ENCODE data around the gene FMN1.

Gene FMN1

GRCh38 chr15:32993285-32993684, 201.2 kb downstream of the FMN1 start:
- Histone ChIP-seq H3K27me3 (ENCODE audit: control insufficient read depth in 1 of 2, insufficient read depth in 2 of 2, low read length in 2 of 2) (no peaks in the 10 kb centered on the region), H3K4me3 (ENCODE audit: low read depth in 1 of 2, low read length in 2 of 2) (no peak overlapping the region), H3K27ac (ENCODE audit: low read depth, low read length) (no peak overlapping the region), H3K36me3 (ENCODE audit: control insufficient read depth in 1 of 2, insufficient read depth in 2 of 2, low read length in 2 of 2) (peaks cover 0 to 3% of the 10 kb centered on the region in 2 donors), H3K9ac (ENCODE audit: low read depth in 1 of 2, low read length in 2 of 2) (no peak overlapping the region), H3K9me3 (ENCODE audit: control insufficient read depth in 1 of 2, low read length in 2 of 2) (peaks cover 0 to 4% of the 10 kb centered on the region in 2 donors), H3K4me1 (ENCODE audit: control insufficient read depth in 1 of 2, insufficient read depth in 2 of 2, low read length in 2 of 2) (no peaks in the 10 kb centered on the region)

DNA sequence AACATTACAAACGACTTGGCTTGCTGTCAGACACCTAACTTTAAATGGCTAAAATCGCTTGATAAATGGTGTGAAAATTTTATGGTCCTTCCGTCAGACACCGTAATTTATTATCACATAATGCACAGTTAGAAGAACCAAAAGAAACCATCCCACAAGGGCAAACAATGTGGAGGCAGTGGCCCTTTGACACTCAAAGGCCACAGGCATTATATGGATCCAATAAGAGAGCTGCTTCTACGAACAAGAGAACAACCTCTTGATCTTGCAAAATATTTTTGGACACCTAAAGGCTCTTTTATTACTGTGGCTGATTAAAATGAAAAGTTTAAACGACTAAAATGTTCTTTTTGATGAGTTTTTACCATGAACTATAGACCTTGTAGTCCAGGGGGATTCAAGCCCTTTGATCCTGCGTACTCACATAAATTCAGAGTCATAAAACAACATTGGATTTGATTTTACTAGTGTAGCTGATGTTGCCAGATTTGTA, 202.8 kb downstream of the FMN1 start:
- peaks cover 0 to 4% of the 10 kb centered on the region in 2 donors for H3K9me3 ChIP-seq (ENCODE audit: control insufficient read depth in 1 of 2, low read length in 2 of 2)
- no peak overlapping the region for H3K4me3 ChIP-seq (ENCODE audit: low read depth in 1 of 2, low read length in 2 of 2)
- H3K27me3 ChIP-seq (ENCODE audit: control insufficient read depth in 1 of 2, insufficient read depth in 2 of 2, low read length in 2 of 2) = no peaks in the 10 kb centered on the region
- no peak overlapping the region for H3K27ac ChIP-seq (ENCODE audit: low read depth, low read length)
- H3K4me1 ChIP-seq (ENCODE audit: control insufficient read depth in 1 of 2, insufficient read depth in 2 of 2, low read length in 2 of 2) = no peaks in the 10 kb centered on the region
- no peak overlapping the region for H3K9ac ChIP-seq (ENCODE audit: low read depth in 1 of 2, low read length in 2 of 2)
- peaks cover 0 to 3% of the 10 kb centered on the region in 2 donors for H3K36me3 ChIP-seq (ENCODE audit: control insufficient read depth in 1 of 2, insufficient read depth in 2 of 2, low read length in 2 of 2)

DNA sequence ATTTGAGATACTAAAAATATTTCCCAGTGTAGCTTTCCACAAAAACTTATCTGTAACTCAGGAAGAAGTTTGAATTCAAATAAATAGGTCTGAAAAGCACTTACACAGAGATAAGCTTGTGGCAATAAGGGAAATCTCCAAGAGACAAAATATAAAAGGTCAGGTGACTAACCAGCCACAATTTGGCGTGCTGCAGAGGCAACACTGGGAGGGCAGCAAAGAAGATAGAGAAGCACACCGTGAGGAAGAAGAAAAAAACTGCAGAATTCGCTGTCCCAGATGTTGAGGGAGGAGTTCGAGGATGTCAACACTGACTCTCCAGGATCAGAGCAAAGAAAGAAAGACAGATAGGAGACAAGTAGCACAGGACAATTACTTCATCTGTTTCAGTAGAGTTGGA, 204.4 kb downstream of the FMN1 start:
- H3K27ac ChIP-seq (ENCODE audit: low read depth, low read length) = no peak overlapping the region
- peaks cover 0 to 3% of the 10 kb centered on the region in 2 donors for H3K36me3 ChIP-seq (ENCODE audit: control insufficient read depth in 1 of 2, insufficient read depth in 2 of 2, low read length in 2 of 2)
- H3K4me3 ChIP-seq (ENCODE audit: low read depth in 1 of 2, low read length in 2 of 2) = no peak overlapping the region
- no peaks in the 10 kb centered on the region for H3K4me1 ChIP-seq (ENCODE audit: control insufficient read depth in 1 of 2, insufficient read depth in 2 of 2, low read length in 2 of 2)
- peaks cover 0 to 4% of the 10 kb centered on the region in 2 donors for H3K9me3 ChIP-seq (ENCODE audit: control insufficient read depth in 1 of 2, low read length in 2 of 2)
- H3K9ac ChIP-seq (ENCODE audit: low read depth in 1 of 2, low read length in 2 of 2) = no peak overlapping the region
- H3K27me3 ChIP-seq (ENCODE audit: control insufficient read depth in 1 of 2, insufficient read depth in 2 of 2, low read length in 2 of 2) = peaks cover 0 to under 1% of the 10 kb centered on the region in 2 donors

DNA sequence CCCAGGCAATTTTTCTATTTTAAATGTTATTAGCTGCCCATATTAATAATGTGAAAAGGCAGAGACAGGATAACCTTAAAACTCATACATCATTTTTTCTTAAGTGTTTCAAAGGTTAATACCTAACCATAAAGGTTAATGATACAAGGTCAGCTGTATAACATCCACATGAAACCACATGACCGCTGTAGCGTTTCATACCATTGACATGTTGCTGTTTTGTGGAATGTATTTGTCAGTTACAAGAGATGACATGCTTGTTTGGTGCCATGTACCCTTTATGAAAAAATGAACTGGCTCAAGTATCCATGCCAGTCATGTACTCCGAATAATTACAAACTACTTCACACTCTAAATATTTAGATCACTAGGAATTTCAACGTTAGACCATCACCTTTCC, 207.4 kb downstream of the FMN1 start:
- H3K27me3 ChIP-seq (ENCODE audit: control insufficient read depth in 1 of 2, insufficient read depth in 2 of 2, low read length in 2 of 2) = peaks cover 0 to 5% of the 10 kb centered on the region in 2 donors
- no peak overlapping the region for H3K4me3 ChIP-seq (ENCODE audit: low read depth in 1 of 2, low read length in 2 of 2)
- H3K27ac ChIP-seq (ENCODE audit: low read depth, low read length) = no peak overlapping the region
- H3K9me3 ChIP-seq (ENCODE audit: control insufficient read depth in 1 of 2, low read length in 2 of 2) = peaks cover 0 to 4% of the 10 kb centered on the region in 2 donors
- peaks cover 0 to 3% of the 10 kb centered on the region in 2 donors for H3K36me3 ChIP-seq (ENCODE audit: control insufficient read depth in 1 of 2, insufficient read depth in 2 of 2, low read length in 2 of 2)
- no peak overlapping the region for H3K9ac ChIP-seq (ENCODE audit: low read depth in 1 of 2, low read length in 2 of 2)
- H3K4me1 ChIP-seq (ENCODE audit: control insufficient read depth in 1 of 2, insufficient read depth in 2 of 2, low read length in 2 of 2) = no peaks in the 10 kb centered on the region

DNA sequence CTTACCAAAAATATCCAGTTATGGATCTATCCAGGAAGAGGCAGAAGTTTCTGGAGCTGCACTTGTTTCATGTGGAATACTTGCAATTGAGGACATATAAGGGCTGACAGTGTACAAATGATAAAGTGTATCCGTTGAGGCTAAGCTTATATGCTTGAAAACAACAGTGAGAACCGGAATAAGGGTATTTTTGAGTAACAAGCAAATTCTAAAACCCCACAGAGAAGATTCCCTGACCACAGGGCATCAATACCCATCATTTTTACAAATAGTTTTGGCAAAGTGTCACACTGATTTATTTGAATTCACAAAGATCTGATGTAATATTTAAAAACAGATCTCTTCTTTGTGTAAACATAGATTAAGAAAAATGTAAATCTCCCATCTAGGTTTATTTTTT, 208.4 kb downstream of the FMN1 start:
- Histone ChIP-seq H3K9me3 (ENCODE audit: control insufficient read depth in 1 of 2, low read length in 2 of 2) (peaks cover 0 to 3% of the 10 kb centered on the region in 2 donors), H3K36me3 (ENCODE audit: control insufficient read depth in 1 of 2, insufficient read depth in 2 of 2, low read length in 2 of 2) (peaks cover 0 to 2% of the 10 kb centered on the region in 2 donors), H3K27me3 (ENCODE audit: control insufficient read depth in 1 of 2, insufficient read depth in 2 of 2, low read length in 2 of 2) (peaks cover 0 to 5% of the 10 kb centered on the region in 2 donors), H3K9ac (ENCODE audit: low read depth in 1 of 2, low read length in 2 of 2) (no peak overlapping the region), H3K27ac (ENCODE audit: low read depth, low read length) (no peak overlapping the region), H3K4me3 (ENCODE audit: low read depth in 1 of 2, low read length in 2 of 2) (no peak overlapping the region), H3K4me1 (ENCODE audit: control insufficient read depth in 1 of 2, insufficient read depth in 2 of 2, low read length in 2 of 2) (no peaks in the 10 kb centered on the region)

GRCh38 chr15:32983679-32984078, 210.8 kb downstream of the FMN1 start:
- H3K27ac ChIP-seq (ENCODE audit: low read depth, low read length) = no peak overlapping the region
- no peaks in the 10 kb centered on the region for H3K36me3 ChIP-seq (ENCODE audit: control insufficient read depth in 1 of 2, insufficient read depth in 2 of 2, low read length in 2 of 2)
- peaks cover 0 to 5% of the 10 kb centered on the region in 2 donors for H3K27me3 ChIP-seq (ENCODE audit: control insufficient read depth in 1 of 2, insufficient read depth in 2 of 2, low read length in 2 of 2)
- no peaks in the 10 kb centered on the region for H3K9me3 ChIP-seq (ENCODE audit: control insufficient read depth in 1 of 2, low read length in 2 of 2)
- H3K4me3 ChIP-seq (ENCODE audit: low read depth in 1 of 2, low read length in 2 of 2) = no peak overlapping the region
- no peaks in the 10 kb centered on the region for H3K4me1 ChIP-seq (ENCODE audit: control insufficient read depth in 1 of 2, insufficient read depth in 2 of 2, low read length in 2 of 2)
- no peak overlapping the region for H3K9ac ChIP-seq (ENCODE audit: low read depth in 1 of 2, low read length in 2 of 2)

- H3K27ac ChIP-seq (ENCODE audit: low read depth, low read length) = no peak overlapping the region
- no peaks in the 10 kb centered on the region for H3K4me1 ChIP-seq (ENCODE audit: control insufficient read depth in 1 of 2, insufficient read depth in 2 of 2, low read length in 2 of 2)
- H3K36me3 ChIP-seq (ENCODE audit: control insufficient read depth in 1 of 2, insufficient read depth in 2 of 2, low read length in 2 of 2) = no peaks in the 10 kb centered on the region
- H3K9me3 ChIP-seq (ENCODE audit: control insufficient read depth in 1 of 2, low read length in 2 of 2) = no peaks in the 10 kb centered on the region
- H3K9ac ChIP-seq (ENCODE audit: low read depth in 1 of 2, low read length in 2 of 2) = no peak overlapping the region
- peaks cover 0 to 5% of the 10 kb centered on the region in 2 donors for H3K27me3 ChIP-seq (ENCODE audit: control insufficient read depth in 1 of 2, insufficient read depth in 2 of 2, low read length in 2 of 2)
- no peak overlapping the region for H3K4me3 ChIP-seq (ENCODE audit: low read depth in 1 of 2, low read length in 2 of 2)
These were observed 212.5 kb downstream of the FMN1 start for GRCh38 chr15:32982001-32982400.

DNA sequence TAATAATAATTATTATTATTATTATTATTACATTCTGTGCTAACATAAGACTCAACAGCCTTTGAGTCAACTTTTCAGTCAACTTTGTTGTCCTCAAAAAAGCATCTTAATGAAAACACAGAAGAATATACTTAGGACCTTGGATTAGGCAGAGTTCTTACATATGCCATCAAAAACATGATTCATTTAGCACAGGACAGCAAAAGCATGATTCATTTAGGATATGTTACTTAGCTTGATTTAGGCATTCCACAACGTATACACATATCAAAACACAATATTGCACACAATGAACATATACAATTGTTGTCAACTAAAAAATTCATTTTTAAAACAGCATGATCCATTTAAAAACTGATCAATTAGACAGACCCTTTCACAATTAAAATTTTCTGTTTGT, 213.0 kb downstream of the FMN1 start:
- Histone ChIP-seq H3K9ac (ENCODE audit: low read depth in 1 of 2, low read length in 2 of 2) (no peak overlapping the region), H3K4me3 (ENCODE audit: low read depth in 1 of 2, low read length in 2 of 2) (no peak overlapping the region), H3K9me3 (ENCODE audit: control insufficient read depth in 1 of 2, low read length in 2 of 2) (no peaks in the 10 kb centered on the region), H3K4me1 (ENCODE audit: control insufficient read depth in 1 of 2, insufficient read depth in 2 of 2, low read length in 2 of 2) (no peaks in the 10 kb centered on the region), H3K27me3 (ENCODE audit: control insufficient read depth in 1 of 2, insufficient read depth in 2 of 2, low read length in 2 of 2) (peaks cover 0 to 5% of the 10 kb centered on the region in 2 donors), H3K27ac (ENCODE audit: low read depth, low read length) (no peak overlapping the region), H3K36me3 (ENCODE audit: control insufficient read depth in 1 of 2, insufficient read depth in 2 of 2, low read length in 2 of 2) (no peaks in the 10 kb centered on the region)

GRCh38 chr15:32979710-32980109, 214.8 kb downstream of the FMN1 start:
- H3K27ac ChIP-seq (ENCODE audit: low read depth, low read length) = no peak overlapping the region
- no peak overlapping the region for H3K9ac ChIP-seq (ENCODE audit: low read depth in 1 of 2, low read length in 2 of 2)
- H3K9me3 ChIP-seq (ENCODE audit: control insufficient read depth in 1 of 2, low read length in 2 of 2) = no peaks in the 10 kb centered on the region
- no peaks in the 10 kb centered on the region for H3K36me3 ChIP-seq (ENCODE audit: control insufficient read depth in 1 of 2, insufficient read depth in 2 of 2, low read length in 2 of 2)
- H3K4me3 ChIP-seq (ENCODE audit: low read depth in 1 of 2, low read length in 2 of 2) = no peak overlapping the region
- H3K4me1 ChIP-seq (ENCODE audit: control insufficient read depth in 1 of 2, insufficient read depth in 2 of 2, low read length in 2 of 2) = no peaks in the 10 kb centered on the region
- peaks cover 0 to 3% of the 10 kb centered on the region in 2 donors for H3K27me3 ChIP-seq (ENCODE audit: control insufficient read depth in 1 of 2, insufficient read depth in 2 of 2, low read length in 2 of 2)

DNA sequence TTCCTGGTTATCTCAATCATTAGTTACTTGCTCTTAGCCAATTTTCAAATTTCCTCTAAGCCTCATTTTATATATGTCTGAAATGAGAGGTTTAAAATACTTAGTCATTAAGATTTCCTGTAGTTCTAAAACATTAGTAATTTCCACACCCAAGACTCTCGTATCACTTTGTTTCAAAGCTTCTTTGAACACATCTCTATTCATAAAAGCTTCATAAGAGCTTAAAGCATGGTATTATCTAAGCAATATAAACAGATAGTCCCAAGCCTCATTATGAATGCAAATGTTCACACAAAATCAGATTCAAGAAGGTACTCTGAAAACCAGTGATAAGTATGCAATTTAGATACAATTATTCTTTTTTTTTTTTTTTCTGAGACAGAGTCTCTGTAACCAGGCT, 217.0 kb downstream of the FMN1 start:
- no peaks in the 10 kb centered on the region for H3K36me3 ChIP-seq (ENCODE audit: control insufficient read depth in 1 of 2, insufficient read depth in 2 of 2, low read length in 2 of 2)
- H3K9ac ChIP-seq (ENCODE audit: low read depth in 1 of 2, low read length in 2 of 2) = no peak overlapping the region
- no peaks in the 10 kb centered on the region for H3K9me3 ChIP-seq (ENCODE audit: control insufficient read depth in 1 of 2, low read length in 2 of 2)
- no peak overlapping the region for H3K4me3 ChIP-seq (ENCODE audit: low read depth in 1 of 2, low read length in 2 of 2)
- H3K27me3 ChIP-seq (ENCODE audit: control insufficient read depth in 1 of 2, insufficient read depth in 2 of 2, low read length in 2 of 2) = peaks cover 0 to 3% of the 10 kb centered on the region in 2 donors
- H3K4me1 ChIP-seq (ENCODE audit: control insufficient read depth in 1 of 2, insufficient read depth in 2 of 2, low read length in 2 of 2) = no peaks in the 10 kb centered on the region
- no peak overlapping the region for H3K27ac ChIP-seq (ENCODE audit: low read depth, low read length)

GRCh38 chr15:32974691-32975090, 219.8 kb downstream of the FMN1 start:
- Histone ChIP-seq H3K4me3 (ENCODE audit: low read depth in 1 of 2, low read length in 2 of 2) (no peak overlapping the region), H3K9me3 (ENCODE audit: control insufficient read depth in 1 of 2, low read length in 2 of 2) (no peaks in the 10 kb centered on the region), H3K27ac (ENCODE audit: low read depth, low read length) (no peak overlapping the region), H3K27me3 (ENCODE audit: control insufficient read depth in 1 of 2, insufficient read depth in 2 of 2, low read length in 2 of 2) (no peaks in the 10 kb centered on the region), H3K4me1 (ENCODE audit: control insufficient read depth in 1 of 2, insufficient read depth in 2 of 2, low read length in 2 of 2) (no peaks in the 10 kb centered on the region), H3K36me3 (ENCODE audit: control insufficient read depth in 1 of 2, insufficient read depth in 2 of 2, low read length in 2 of 2) (no peaks in the 10 kb centered on the region), H3K9ac (ENCODE audit: low read depth in 1 of 2, low read length in 2 of 2) (no peak overlapping the region)

Data from duodenal mucosa (tissue), 2 donors.